D341Med (cell line): ENCODE data around the gene GYG2.
"Not testable (repeated sequence)": the region's sequence is repeated elsewhere in the genome, so short reads cannot be mapped to it uniquely, and the experiment has no call there.

Experiments
- DNase-seq: peaks from one replicate; pipeline ENCODE4 v3.0.0; 2012; ENCODE audit warnings: low spot score

The GYG2 gene

GRCh38 chrX:2828344-2828958 is at the start of gene GYG2:
GYG2 (plus strand) TSS chrX:2828930; CDS start chrX:2830189, 1,259 bp downstream.
- DNase-seq = peak; percentile 70

- not testable (repeated sequence) for DNase-seq
Observed at GRCh38 chrX:2780472-2781225, 48.1 kb upstream of the GYG2 start.

- DNase-seq = no peak
Observed at GRCh38 chrX:2781226-2781571, 47.5 kb upstream of the GYG2 start.

- no peak for DNase-seq
Observed at GRCh38 chrX:2781698-2782097, 47.0 kb upstream of the GYG2 start.

- DNase-seq = no peak
Observed at GRCh38 chrX:2782171-2782570, 46.6 kb upstream of the GYG2 start.

- DNase-seq = no peak
Observed at GRCh38 chrX:2782778-2783177, 46.0 kb upstream of the GYG2 start.

GRCh38 chrX:2784026-2784425 is 44.7 kb upstream of the GYG2 start:
- DNase-seq = no peak

GRCh38 chrX:2785538-2785937 is 43.2 kb upstream of the GYG2 start:
- no peak for DNase-seq

- DNase-seq = no peak
Observed at GRCh38 chrX:2788980-2789379, 39.8 kb upstream of the GYG2 start.

GRCh38 chrX:2789569-2789968 is 39.2 kb upstream of the GYG2 start:
- DNase-seq = no peak

GRCh38 chrX:2793752-2794151 is 35.0 kb upstream of the GYG2 start:
- no peak for DNase-seq

- no peak for DNase-seq
Observed at GRCh38 chrX:2794336-2794735, 34.4 kb upstream of the GYG2 start.

GRCh38 chrX:2796808-2797207 is 31.9 kb upstream of the GYG2 start:
- DNase-seq = not testable (repeated sequence)

- DNase-seq = no peak
Observed at GRCh38 chrX:2799369-2799768, 29.4 kb upstream of the GYG2 start.

GRCh38 chrX:2799980-2800379 is 28.8 kb upstream of the GYG2 start:
- DNase-seq = not testable (repeated sequence)

- no peak for DNase-seq
Observed at GRCh38 chrX:2801223-2801622, 27.5 kb upstream of the GYG2 start.

- not testable (repeated sequence) for DNase-seq
Observed at GRCh38 chrX:2802376-2803090, 26.2 kb upstream of the GYG2 start.

- DNase-seq = not testable (repeated sequence)
Observed at GRCh38 chrX:2803486-2803885, 25.2 kb upstream of the GYG2 start.

GRCh38 chrX:2804106-2804843 is 24.5 kb upstream of the GYG2 start:
- not testable (repeated sequence) for DNase-seq

GRCh38 chrX:2804858-2805257 is 23.9 kb upstream of the GYG2 start:
- DNase-seq = not testable (repeated sequence)

- DNase-seq = no peak
Observed at GRCh38 chrX:2811271-2811670, 17.5 kb upstream of the GYG2 start.

GRCh38 chrX:2812161-2812907 is 16.4 kb upstream of the GYG2 start:
- not testable (repeated sequence) for DNase-seq
